Central memory CD8-positive, alpha-beta T cell (primary cell): Measurements from ENCODE around the gene DCAF16.

Source experiments
- ATAC-seq: fragments of 150-1000 bp; cut with Tn5 transposase; replicated peaks from 2 replicates; pipeline ENCODE4 v1.10.0; 2022; ENCODE audit warnings: mild to moderate bottlenecking, moderate FRiP score, moderate number of reproducible peaks; ENCODE audit not compliant: poor library complexity, severe bottlenecking; ENCODE audit errors: extremely low read depth
- DNase-seq, 2 donors: peaks; one replicate each; pipeline ENCODE4 v3.0.0; 2021; ENCODE audit warnings: low spot score in 2 of 2
- H3K27ac Mint-ChIP-seq: one replicate; pipeline ENCODE4 v1.8.0; 2022; ENCODE audit warnings: low read depth, mild to moderate bottlenecking, moderate library complexity, mixed read lengths
- H3K27me3 Mint-ChIP-seq: one replicate; pipeline ENCODE4 v1.8.0; 2022; ENCODE audit warnings: mixed read lengths
- H3K36me3 Mint-ChIP-seq: one replicate; pipeline ENCODE4 v1.8.0; 2022; ENCODE audit warnings: mild to moderate bottlenecking, moderate library complexity, mixed read lengths; ENCODE audit not compliant: insufficient read depth
- H3K4me1 Mint-ChIP-seq: one replicate; pipeline ENCODE4 v1.8.0; 2022; ENCODE audit warnings: mixed read lengths
- H3K4me3 Mint-ChIP-seq: one replicate; pipeline ENCODE4 v1.8.0; 2022; ENCODE audit warnings: mild to moderate bottlenecking, moderate library complexity, mixed read lengths
- H3K9me3 Mint-ChIP-seq: one replicate; pipeline ENCODE4 v1.8.0; 2022; ENCODE audit warnings: mixed read lengths

The DCAF16 gene

GRCh38 chr4:17811078-17811603 is 584 bp upstream of the DCAF16 start:
- Mint-ChIP-seq H3K36me3 (peaks cover 13% of the 10 kb centered on the region), H3K27me3 (no peaks in the 10 kb centered on the region), H3K27ac (peak overlapping the region; percentile 98), H3K4me1 (peaks cover 59% of the 10 kb centered on the region), H3K4me3 (peak overlapping the region; percentile 96), H3K9me3 (no peaks in the 10 kb centered on the region)
- no peak for DNase-seq
- ATAC-seq = peak; percentile 5

GRCh38 chr4:17809667-17810066 is 890 bp downstream of the DCAF16 start:
- Mint-ChIP-seq H3K9me3 (no peaks in the 10 kb centered on the region), H3K27me3 (no peaks in the 10 kb centered on the region), H3K4me3 (peak overlapping the region; percentile 96), H3K27ac (peak overlapping the region; percentile 98), H3K36me3 (peaks cover 17% of the 10 kb centered on the region), H3K4me1 (peaks cover 68% of the 10 kb centered on the region)
- DNase-seq (no peak), ATAC-seq (no peak)

- no peak for DNase-seq
- Mint-ChIP-seq H3K9me3 (no peaks in the 10 kb centered on the region), H3K4me1 (peaks cover 68% of the 10 kb centered on the region), H3K27ac (peak overlapping the region; percentile 78), H3K36me3 (peaks cover 37% of the 10 kb centered on the region), H3K4me3 (peak overlapping the region; percentile 96), H3K27me3 (no peaks in the 10 kb centered on the region)
- ATAC-seq = no peak
Measured at GRCh38 chr4:17807446-17807845, 3.1 kb downstream of the DCAF16 start.

GRCh38 chr4:17805580-17806155 is 4.9 kb downstream of the DCAF16 start:
- H3K36me3 Mint-ChIP-seq = peaks cover 43% of the 10 kb centered on the region
- no peaks in the 10 kb centered on the region for H3K27me3 Mint-ChIP-seq
- H3K4me1 Mint-ChIP-seq = peaks cover 60% of the 10 kb centered on the region
- no peak for DNase-seq
- no peak for ATAC-seq
- no peaks in the 10 kb centered on the region for H3K9me3 Mint-ChIP-seq
- no peak overlapping the region for H3K4me3 Mint-ChIP-seq
- peak overlapping the region; percentile 78 for H3K27ac Mint-ChIP-seq

- Mint-ChIP-seq H3K4me3 (no peak overlapping the region), H3K9me3 (no peaks in the 10 kb centered on the region), H3K4me1 (peaks cover 8% of the 10 kb centered on the region), H3K27me3 (no peaks in the 10 kb centered on the region), H3K36me3 (peaks cover 23% of the 10 kb centered on the region), H3K27ac (peak overlapping the region; percentile 62)
- ATAC-seq = no peak
- DNase-seq = no peak
Measured at GRCh38 chr4:17797808-17798207, 12.7 kb downstream of the DCAF16 start.

- no peaks in the 10 kb centered on the region for H3K9me3 Mint-ChIP-seq
- H3K27me3 Mint-ChIP-seq = no peaks in the 10 kb centered on the region
- H3K27ac Mint-ChIP-seq = no peak overlapping the region
- DNase-seq = no peak
- H3K36me3 Mint-ChIP-seq = peaks cover 13% of the 10 kb centered on the region
- no peak for ATAC-seq
- H3K4me1 Mint-ChIP-seq = no peaks in the 10 kb centered on the region
- no peak overlapping the region for H3K4me3 Mint-ChIP-seq
Measured at GRCh38 chr4:17794730-17795129, 15.8 kb downstream of the DCAF16 start.

GRCh38 chr4:17788956-17789355 is 21.6 kb downstream of the DCAF16 start:
- H3K36me3 Mint-ChIP-seq = peaks cover 6% of the 10 kb centered on the region
- no peaks in the 10 kb centered on the region for H3K4me1 Mint-ChIP-seq
- no peaks in the 10 kb centered on the region for H3K9me3 Mint-ChIP-seq
- DNase-seq (no peak), ATAC-seq (no peak)
- H3K27me3 Mint-ChIP-seq = no peaks in the 10 kb centered on the region
- H3K4me3 Mint-ChIP-seq = no peak overlapping the region
- no peak overlapping the region for H3K27ac Mint-ChIP-seq

GRCh38 chr4:17787315-17787714 is 23.2 kb downstream of the DCAF16 start:
- H3K9me3 Mint-ChIP-seq = no peaks in the 10 kb centered on the region
- ATAC-seq = no peak

GRCh38 chr4:17786567-17786966 is 24.0 kb downstream of the DCAF16 start:
- Mint-ChIP-seq H3K36me3 (peaks cover 2% of the 10 kb centered on the region), H3K27ac (no peak overlapping the region), H3K4me1 (no peaks in the 10 kb centered on the region), H3K4me3 (no peak overlapping the region), H3K9me3 (no peaks in the 10 kb centered on the region), H3K27me3 (peaks cover 12% of the 10 kb centered on the region)
- ATAC-seq (peak; percentile 24), DNase-seq (no peak)

More at GRCh38 chr4:17787315-17787714, 23.2 kb downstream of the DCAF16 start:
- no peak overlapping the region for H3K27ac Mint-ChIP-seq
- H3K36me3 Mint-ChIP-seq = peaks cover 4% of the 10 kb centered on the region
- no peaks in the 10 kb centered on the region for H3K4me1 Mint-ChIP-seq
- H3K27me3 Mint-ChIP-seq = peaks cover 4% of the 10 kb centered on the region
- no peak for DNase-seq
- H3K4me3 Mint-ChIP-seq = no peak overlapping the region

GRCh38 chr4:17785858-17786257 is 24.7 kb downstream of the DCAF16 start:
- Mint-ChIP-seq H3K9me3 (no peaks in the 10 kb centered on the region), H3K27me3 (peaks cover 19% of the 10 kb centered on the region), H3K27ac (no peak overlapping the region), H3K4me1 (no peaks in the 10 kb centered on the region), H3K4me3 (no peak overlapping the region), H3K36me3 (no peaks in the 10 kb centered on the region)
- DNase-seq (no peak), ATAC-seq (no peak)

- no peak for ATAC-seq
- Mint-ChIP-seq H3K36me3 (no peaks in the 10 kb centered on the region), H3K9me3 (no peaks in the 10 kb centered on the region), H3K27me3 (peaks cover 54% of the 10 kb centered on the region), H3K27ac (no peak within 1 kb of the TSS), H3K4me3 (no peak within 1 kb of the TSS), H3K4me1 (no peaks in the 10 kb centered on the region)
- DNase-seq = no peak
Measured at GRCh38 chr4:17781300-17782287, 29.0 kb downstream of the DCAF16 start, which contains the start of gene FAM184B. FAM184B (minus strand) TSS chr4:17781621; CDS start chr4:17781299, 322 bp downstream.

GRCh38 chr4:17780501-17781299 is 29.9 kb downstream of the DCAF16 start:
- no peaks in the 10 kb centered on the region for H3K9me3 Mint-ChIP-seq
- H3K4me3 Mint-ChIP-seq = no peak overlapping the region
- no peaks in the 10 kb centered on the region for H3K4me1 Mint-ChIP-seq
- no peak for ATAC-seq
- H3K36me3 Mint-ChIP-seq = no peaks in the 10 kb centered on the region
- peaks cover 60% of the 10 kb centered on the region for H3K27me3 Mint-ChIP-seq
- no peak for DNase-seq
- H3K27ac Mint-ChIP-seq = no peak overlapping the region
